Jurkat, Clone E6-1 (cell line): Measurements from ENCODE around the gene ZSCAN1.

Source experiments
- DNase-seq: peaks from one replicate; pipeline ENCODE4 v3.0.0-alpha.2; 2011; ENCODE audit warnings: low read depth, low spot score
- H3K4me3 ChIP-seq: 2 replicates; pipeline ENCODE4 v1.5.1; 2011; ENCODE audit warnings: mild to moderate bottlenecking, low read length, control low read depth, moderate library complexity

ZSCAN1 gene

DNA sequence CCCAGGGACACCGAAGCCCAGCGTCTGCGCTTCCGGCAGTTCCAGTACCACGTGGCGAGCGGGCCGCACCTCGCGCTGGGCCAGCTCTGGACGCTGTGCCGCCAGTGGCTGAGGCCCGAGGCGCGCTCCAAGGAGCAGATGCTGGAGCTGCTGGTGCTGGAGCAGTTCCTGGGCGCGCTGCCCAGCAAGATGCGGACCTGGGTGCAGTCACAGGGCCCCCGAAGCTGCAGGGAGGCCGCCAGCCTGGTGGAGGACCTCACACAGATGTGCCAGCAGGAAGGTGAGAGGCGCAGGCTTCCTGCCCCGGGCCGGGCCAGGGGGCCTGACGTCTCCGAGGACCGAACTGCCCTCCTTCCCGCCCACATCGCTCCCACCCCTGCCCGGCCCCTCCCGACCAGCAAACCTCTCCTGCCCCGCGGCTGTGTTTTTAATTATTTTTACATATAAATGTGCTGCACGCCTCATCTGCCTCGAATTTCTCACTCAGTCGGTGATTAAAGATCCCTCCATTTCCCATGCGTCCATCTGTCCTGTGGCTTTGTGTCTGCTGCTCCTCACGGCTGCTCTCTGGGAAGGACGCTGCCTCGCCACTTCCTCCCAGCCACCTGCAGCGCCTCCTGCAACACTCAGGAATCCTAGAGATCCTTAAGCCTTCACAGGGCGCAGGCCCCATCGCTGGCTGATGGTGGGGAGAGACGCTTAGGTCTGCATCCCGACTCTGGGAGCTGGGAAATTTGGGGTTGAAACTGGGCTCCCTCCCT is 4.3 kb downstream of the ZSCAN1 start:
- no peak overlapping the region for H3K4me3 ChIP-seq
- DNase-seq: no peak

DNA sequence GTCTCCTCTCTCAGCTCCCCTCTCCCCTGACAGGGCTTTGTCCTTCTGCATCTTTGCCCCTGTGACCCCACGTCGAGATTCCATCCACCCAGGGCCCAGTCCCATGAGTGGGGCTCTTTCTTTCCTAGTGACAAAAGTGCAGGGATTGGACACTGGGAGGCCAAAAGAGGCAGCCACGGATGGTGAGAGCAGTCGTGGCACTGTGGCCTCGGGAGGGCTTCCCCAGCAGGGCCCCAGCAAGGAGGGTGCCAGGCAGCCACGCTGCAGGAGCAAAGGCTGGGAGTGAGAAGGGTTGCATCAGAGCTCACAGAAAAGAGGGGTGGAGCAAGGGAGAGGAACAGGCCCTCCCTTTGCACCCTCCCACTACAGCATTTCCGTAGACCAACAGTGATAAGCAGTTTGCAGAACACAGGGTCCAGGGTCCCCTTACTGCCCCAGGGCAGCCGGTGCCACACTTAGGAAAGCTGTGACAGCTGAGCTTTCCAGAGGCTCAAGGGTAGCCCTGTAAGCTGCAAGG is 4.9 kb downstream of the ZSCAN1 start:
- DNase-seq: no peak
- H3K4me3 ChIP-seq: no peak overlapping the region

DNA sequence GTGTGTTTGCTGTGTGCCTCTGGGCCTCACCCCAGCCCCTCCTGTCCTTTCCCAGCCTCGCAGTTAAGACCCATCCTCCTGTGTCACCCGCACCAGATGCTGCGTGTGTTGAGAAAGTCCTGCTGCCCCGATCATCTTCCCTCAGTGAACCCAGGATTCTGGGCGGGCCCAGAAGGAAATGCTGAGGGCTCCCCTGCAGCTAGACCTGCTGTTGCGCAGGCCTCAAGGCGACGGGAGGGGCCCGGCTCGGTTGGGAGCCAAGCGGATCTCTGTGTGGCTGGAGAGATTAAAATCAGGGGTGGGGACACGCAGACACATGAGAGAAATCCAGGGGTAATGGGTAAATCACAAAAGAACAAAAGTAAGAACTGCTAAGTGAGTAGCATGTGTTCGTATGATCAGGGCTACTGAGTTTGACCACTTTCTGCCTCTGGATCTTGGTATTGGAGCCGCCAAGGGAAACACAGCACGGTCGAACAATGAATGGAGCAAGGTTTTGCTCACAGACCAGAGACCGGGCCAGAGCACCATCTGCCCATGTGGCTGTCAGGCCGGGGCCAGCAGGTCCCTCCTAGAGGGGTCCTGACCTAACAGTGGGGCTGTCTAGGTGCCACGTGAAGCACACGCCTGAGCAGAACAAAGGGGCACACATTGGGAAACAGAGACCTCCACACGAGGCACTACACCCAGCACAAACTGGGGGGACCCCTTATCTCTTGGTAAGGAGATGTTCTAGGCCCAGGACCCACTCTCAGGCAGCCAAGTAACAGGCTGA is 7.1 kb downstream of the ZSCAN1 start:
- no peak for DNase-seq
- H3K4me3 ChIP-seq: no peak overlapping the region

DNA sequence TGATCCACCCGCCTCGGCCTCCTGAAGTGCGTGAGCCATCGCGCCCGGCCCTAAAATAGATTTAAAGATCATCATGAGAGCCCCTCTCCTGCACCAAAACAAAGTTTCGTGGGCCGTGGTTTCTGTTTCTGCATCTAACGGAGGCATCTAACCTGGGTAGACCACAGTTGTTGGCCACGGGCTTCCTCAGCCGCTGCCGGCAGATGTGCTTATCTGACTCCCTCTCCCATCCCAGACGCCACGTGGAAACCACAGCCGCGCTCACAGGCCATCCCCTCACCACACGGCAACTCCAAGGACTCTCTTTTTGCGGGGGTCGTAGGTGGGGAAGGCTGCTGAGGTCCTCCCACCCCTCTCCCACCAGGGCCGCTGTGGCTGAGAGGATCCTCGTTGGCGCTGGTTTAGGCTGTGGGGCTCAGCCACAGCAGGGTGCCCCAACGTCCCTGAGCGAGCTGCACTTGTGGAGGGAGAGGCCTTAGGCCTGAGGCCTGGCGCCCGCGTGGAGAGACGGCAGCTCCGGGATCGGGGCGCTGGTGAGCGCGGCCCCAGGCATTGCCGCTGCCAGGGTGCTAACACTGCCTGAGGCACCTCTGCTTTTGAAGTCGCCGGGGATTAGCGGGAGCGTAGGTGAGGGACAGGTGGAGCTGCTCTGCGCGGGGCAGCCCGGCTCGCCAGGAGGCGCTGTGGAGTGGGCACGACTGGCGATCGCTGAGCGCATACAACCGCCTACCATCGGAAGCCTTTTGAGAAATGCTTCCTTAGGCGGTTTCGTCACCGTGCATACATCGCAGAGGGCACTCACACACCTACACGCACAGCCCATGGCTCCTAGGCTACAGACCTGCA is 8.9 kb downstream of the ZSCAN1 start:
- no peak for DNase-seq
- no peak overlapping the region for H3K4me3 ChIP-seq

DNA sequence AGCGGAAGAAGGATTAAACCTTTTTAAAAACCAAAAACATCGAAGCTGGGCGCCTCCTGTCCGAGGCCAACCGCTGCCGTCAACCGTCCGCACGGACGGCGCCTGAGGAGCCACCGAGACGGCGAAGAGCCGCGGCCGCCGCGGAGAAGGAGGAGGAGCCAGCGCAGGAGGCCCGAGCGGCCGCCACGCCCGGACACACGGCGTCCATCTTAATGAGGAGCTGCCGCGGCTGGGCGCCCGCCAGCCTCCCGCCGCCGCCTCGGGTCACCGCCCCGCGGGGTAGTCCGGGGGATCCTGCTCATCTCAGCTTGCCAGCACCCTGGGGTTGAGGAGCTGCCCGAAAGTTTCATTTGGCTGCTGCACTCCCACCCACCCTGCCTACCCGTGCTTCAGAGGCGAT is 10.6 kb downstream of the ZSCAN1 start:
- H3K4me3 ChIP-seq: no peak overlapping the region
- no peak for DNase-seq

DNA sequence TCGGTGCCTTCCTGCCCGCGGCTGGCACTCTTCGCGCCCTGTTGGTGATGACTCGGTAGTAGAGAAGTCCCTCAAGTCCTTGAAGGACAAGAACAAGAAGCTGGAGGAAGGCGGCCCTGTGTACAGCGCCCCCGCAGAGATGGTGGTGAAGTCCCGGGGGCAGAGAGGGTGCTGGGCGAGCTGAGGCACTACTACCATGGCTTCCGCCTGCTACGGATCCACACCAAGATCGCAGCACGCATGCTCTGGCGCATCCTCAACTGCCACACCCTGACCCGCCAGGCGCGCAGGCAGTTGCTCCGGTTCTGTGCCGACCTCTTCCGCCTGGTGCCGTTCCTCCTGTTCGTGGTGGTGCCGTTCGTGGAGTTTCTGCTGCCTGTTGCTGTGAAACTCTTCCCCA is 11.1 kb downstream of the ZSCAN1 start:
- DNase-seq: no peak

DNA sequence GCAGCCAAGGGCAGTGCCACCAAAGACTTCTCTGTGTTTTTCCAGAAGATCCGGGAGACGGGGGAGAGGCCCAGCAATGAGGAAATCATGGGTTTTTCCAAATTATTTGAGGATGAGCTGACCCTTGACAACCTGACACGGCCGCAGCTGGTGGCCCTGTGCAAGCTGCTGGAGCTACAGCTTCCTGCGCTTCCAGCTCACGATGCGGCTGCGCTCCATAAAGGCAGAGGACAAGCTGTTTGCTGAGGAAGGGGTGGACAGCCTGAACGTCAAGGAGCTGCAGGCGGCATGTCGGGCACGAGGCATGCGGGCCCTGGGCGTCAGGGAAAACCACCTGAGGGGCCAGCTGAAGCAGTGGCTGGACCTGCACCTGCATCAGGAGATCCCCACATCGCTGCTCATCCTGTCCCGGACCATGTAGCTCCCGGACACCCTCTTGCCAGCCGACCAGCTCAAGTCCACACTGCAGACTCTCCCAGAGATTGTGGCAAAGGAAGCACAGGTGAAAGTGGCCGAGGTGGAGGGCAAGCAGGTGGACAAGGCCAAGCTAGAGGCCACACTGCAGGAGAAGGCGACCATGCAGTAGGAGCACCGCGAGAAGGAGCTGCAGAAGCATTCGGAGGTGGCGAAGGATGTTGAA is 11.7 kb downstream of the ZSCAN1 start:
- no peak overlapping the region for H3K4me3 ChIP-seq
- DNase-seq: no peak

More for the DNA sequence above, 11.1 kb downstream of the ZSCAN1 start:
- no peak overlapping the region for H3K4me3 ChIP-seq

DNA sequence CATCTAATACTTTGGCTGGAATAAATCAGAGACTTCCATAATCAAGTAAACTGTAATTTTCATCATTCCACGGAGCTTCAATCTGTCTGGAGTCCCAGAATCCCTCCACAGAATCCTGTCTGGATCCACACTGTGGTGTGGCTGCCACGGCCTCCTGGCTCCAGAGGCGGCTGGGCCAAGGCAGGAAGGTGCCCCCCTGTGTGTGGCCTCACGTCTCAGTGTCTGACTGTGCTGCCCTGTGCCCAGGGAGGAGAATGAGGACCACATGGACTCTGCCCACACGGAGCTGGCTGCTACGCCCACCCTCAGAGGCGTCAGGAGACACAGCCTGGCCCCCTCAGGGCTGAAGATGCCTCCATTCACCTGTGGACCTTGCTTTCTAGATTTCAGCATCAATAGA is 13.0 kb downstream of the ZSCAN1 start:
- no peak overlapping the region for H3K4me3 ChIP-seq
- DNase-seq: no peak

DNA sequence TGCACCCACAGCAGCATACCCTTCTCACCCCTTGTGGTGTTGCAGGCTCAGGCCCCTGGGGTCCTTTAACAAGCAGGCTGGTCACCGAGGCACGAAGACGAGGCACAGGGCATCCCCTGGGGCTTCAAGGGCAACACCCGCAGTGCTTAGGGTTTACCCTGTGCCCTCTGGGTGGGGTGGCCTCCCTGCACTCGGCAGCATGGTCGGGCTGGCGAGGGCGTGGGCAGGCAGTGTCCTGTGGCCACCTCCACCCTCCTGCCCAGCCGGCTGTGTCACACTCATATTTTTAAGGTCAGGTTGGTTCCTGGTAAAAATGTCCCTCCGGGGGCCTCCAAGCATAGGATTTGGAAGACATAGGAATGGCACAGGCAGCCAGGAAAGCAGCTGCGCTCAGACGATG is 13.8 kb downstream of the ZSCAN1 start:
- DNase-seq: no peak
- no peak overlapping the region for H3K4me3 ChIP-seq

DNA sequence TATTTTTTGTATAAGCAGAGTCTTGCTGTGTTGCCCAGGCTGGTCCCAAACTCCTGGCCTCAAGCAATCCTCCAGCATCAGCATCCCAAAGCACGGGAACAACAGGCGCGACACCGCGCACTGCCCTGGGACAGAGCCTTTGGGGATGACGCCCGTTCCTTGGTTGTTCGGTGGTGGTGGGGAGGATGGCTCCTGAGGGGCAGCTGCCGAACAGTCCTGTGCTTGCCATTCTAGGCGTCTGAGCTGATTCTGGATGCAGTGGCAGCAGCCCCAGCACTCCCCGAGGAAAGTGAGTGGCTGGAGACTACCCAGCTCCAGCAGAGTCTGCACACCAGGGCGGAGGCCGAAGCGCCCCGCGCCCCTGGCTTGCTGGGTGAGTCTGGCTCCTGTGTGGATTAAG is 18.4 kb downstream of the ZSCAN1 start:
- no peak for DNase-seq
- no peak overlapping the region for H3K4me3 ChIP-seq

DNA sequence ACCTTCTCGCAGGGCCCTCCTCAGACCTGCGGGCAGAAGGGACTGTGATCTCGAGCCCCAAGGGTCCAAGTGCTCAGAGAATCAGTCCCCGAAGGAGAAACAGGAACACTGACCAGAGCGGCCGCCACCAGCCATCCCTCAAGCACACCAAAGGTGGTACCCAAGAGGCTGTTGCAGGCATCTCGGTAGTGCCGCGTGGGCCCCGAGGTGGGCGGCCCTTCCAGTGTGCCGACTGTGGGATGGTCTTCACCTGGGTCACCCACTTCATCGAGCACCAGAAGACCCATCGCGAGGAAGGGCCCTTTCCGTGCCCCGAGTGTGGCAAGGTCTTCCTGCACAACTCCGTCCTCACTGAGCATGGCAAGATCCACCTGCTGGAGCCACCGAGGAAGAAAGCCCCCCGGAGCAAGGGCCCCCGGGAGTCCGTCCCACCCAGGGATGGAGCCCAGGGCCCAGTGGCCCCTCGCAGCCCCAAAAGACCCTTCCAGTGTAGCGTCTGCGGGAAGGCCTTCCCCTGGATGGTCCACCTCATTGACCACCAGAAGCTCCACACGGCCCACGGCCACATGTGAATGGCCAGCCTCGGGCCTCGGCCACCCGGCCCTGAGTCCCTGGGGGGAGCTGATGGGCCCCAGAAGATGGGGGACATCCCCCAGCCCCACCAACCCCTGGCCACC is 19.8 kb downstream of the ZSCAN1 start:
- DNase-seq: no peak
- no peak overlapping the region for H3K4me3 ChIP-seq

DNA sequence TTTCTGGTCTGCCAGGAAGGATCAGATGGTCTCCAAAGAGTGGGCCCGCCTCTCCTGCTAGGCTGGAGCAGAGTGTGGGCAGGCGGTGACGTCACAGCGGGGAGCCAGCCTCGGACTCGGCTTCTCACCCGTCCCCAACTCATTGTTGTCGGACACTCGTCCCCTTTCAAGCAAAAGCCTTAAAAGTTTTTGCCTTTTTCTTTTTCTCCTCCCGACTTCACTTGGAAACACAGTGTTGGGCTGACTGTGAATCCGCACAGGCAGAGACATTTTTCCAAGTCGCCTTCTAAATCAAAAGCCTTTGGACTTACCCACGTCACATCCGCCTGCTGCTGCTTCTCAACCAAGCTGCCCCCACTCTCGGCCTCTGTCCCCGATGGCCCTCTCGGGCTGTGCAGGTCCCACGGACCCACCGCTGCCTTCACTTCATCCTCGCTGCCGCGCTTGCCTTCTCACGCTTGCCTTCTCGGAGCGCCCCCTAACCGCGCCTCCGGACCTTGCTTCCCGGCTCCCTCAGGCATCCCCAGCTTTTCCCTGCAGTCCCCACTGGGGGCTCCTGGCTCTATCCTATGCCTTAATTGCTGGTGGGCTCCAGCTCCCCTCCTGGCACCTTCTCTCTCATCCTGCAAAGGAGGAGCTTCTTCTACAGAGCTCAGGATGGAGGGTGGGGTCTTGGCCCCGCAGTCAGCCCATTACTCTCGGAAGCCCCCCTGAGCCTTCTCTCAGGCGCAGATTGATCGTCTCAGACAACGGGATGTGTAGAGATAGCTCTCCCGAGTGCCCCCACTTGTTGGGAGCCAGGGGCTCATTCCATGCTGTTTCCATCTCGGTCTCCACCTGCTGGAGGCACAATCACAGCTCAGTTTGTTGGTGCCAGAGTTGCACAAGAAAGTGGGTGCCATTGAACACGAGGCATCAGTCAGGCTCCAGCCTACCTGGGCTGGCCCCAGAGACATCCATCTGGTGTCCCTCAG is 21.4 kb downstream of the ZSCAN1 start:
- no peak overlapping the region for H3K4me3 ChIP-seq

DNA sequence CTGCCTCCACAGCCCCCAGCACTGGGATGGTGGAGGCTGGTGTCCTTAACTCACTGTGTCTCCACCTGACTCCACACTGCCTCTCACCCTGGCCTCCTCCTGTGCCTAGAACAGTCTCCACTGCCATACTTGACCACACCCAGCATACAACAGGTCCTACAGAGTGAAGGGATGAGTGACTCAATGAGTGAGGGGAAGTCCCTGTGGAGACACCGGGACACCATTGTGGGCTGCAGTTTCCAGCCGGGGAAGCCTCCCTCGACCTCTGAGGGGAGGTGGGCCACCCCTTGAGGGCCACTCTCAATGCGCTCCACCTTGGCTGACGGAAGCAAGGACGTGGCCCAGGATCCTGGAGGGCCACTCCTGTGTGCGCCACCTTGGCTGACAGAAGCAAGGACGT is 22.4 kb downstream of the ZSCAN1 start:
- no peak overlapping the region for H3K4me3 ChIP-seq
- DNase-seq: no peak

More for the DNA sequence above, 21.4 kb downstream of the ZSCAN1 start:
- DNase-seq: no peak

DNA sequence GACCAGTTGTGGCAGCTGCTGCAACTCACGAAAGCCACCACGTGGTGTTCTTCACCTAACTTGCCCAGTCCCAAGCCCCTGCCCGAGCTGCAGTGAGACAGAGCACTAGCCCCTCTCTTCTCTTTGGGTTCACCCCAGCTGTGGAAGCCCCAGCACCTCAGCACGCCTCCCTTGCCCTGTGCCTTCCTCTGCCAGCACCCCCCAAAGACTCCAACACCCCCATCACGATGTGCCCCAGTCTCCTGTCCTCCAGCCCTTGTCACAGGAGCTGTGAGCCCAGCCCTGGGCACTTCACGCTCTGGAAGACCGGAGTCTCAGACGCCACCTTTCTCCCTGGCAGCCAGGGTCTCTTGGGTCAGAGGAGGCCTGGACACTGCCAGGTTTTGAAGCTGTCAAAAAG is 23.0 kb downstream of the ZSCAN1 start:
- H3K4me3 ChIP-seq: no peak overlapping the region
- no peak for DNase-seq

DNA sequence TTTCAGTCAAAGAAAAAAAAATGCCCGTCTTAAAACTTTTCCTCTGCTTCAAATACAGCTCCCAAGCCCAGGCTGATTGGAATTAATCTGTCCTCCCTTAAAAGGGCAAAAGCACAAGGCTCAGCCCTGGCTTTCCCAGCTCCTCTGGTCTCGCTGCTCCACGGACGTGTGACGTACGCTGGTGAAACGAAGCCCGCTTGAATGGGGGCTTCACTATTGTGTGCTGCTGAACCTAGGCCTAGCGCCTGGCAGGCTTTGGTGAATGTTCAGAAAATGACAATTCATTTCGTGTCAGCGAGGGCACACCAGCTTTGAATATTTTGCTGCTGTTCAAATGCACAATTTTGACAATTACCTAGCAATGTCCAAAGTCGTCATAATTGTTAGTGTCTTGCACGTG is 24.6 kb downstream of the ZSCAN1 start:
- no peak overlapping the region for H3K4me3 ChIP-seq

DNA sequence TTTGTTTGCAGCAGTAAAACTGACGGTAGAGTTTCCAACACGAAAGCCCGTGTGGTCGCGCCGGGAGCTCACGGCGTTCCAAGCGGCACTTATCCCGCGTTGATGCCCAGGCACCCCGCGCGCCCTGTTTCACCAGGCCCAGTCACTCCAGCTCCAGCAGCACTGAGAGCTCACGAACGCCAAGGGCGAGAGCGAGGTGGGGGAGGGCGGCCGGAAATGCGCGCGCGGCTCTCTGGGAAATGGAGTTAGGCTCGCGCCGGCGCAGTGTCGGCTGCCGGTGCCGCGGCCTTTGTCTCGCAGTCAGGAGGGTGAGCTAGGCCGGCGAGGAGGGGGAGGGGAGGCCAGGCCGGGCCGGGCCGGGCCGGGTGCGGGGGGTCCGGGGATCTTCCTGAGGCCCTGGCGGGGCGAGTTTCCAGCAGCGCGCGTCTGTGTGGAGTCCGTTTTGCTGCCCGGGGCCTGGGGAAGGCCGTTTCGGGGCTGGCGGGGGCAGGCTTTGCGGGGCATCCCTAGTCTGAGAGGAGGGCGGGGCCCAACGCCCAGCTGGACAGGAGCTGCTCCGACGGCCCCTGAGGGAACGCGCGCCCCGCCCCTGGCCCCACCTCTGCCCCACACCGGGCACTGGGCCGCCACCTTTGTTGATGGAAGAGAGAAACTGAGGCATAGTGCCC is 25.3 kb downstream of the ZSCAN1 start, which contains the start of gene ZNF135:
Gene ZNF135, plus strand, starts transcription at position 280 of the 668 bp plus-strand sequence. CDS start 721 bp downstream, outside the sequence.
- DNase-seq: no peak
- no peak within 1 kb of the TSS for H3K4me3 ChIP-seq

More for the DNA sequence above, 24.6 kb downstream of the ZSCAN1 start:
- no peak for DNase-seq

DNA sequence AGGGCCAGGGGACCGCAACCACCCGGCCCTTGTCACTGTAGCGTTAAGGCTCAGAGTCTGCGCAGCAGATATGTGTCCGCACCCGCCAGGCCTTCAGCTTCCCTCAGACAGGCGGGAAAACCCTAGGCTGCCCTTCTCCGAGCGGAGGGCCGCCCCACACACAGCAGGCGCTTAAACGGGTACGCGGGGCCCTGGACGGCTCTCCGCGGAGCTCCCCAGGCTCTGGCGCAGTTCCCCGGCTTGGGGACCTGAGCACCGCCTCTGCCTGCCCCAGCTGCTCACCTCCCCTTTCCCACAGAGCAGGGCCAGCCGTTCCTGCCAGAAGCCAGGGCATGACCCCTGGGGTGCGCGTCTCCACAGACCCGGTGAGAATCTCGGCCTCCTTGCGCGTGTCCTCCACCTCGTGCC is 25.9 kb downstream of the ZSCAN1 start:
- no peak for DNase-seq
- H3K4me3 ChIP-seq: no peak overlapping the region
